Measurements from ENCODE around the gene ELOVL1. TPM values are rescaled to one million over a fixed set of nuclear protein-coding genes. Genes with fewer than 3 reads are reported as not detected.

The ELOVL1 gene
- total RNA-seq, 1 donor from 2014 or later = 93.8 TPM

- no peaks in the 10 kb centered on the region for H3K36me3 ChIP-seq (ENCODE audit: control insufficient read depth, insufficient read depth, low read length)
- no peak for TF ChIP-seq CTCF (IDR thresholded peaks at IDR 0.05; ENCODE audit: insufficient read depth, low read length, poor library complexity, severe bottlenecking)
- no peaks in the 10 kb centered on the region for H3K27me3 ChIP-seq (ENCODE audit: control insufficient read depth, insufficient read depth, low read length)
- no peak for DNase-seq (ENCODE audit: low read depth)
- no peak overlapping the region for H3K4me3 ChIP-seq (ENCODE audit: low read depth, low read length)
Observed at GRCh38 chr1:43395523-43395922, 27.7 kb upstream of the ELOVL1 start.

- Histone ChIP-seq H3K4me3 (ENCODE audit: low read depth, low read length) (no peak overlapping the region), H3K36me3 (ENCODE audit: control insufficient read depth, insufficient read depth, low read length) (no peaks in the 10 kb centered on the region), H3K27me3 (ENCODE audit: control insufficient read depth, insufficient read depth, low read length) (no peaks in the 10 kb centered on the region)
- no peak for TF ChIP-seq CTCF (IDR thresholded peaks at IDR 0.05; ENCODE audit: insufficient read depth, low read length, poor library complexity, severe bottlenecking)
- no peak for DNase-seq (ENCODE audit: low read depth)
Observed at GRCh38 chr1:43392702-43393101, 24.9 kb upstream of the ELOVL1 start.

GRCh38 chr1:43389326-43390313 is 21.8 kb upstream of the ELOVL1 start, which contains the start of the genes MED8 and SZT2:
TSS of gene MED8 (minus strand) at chr1:43389800. CDS start at chr1:43389764, 36 bp downstream.
TSS of gene SZT2 (plus strand) at chr1:43389899. CDS start at chr1:43389969, 70 bp downstream.
- peak; percentile 63 for DNase-seq (ENCODE audit: low read depth)
- no peaks in the 10 kb centered on the region for H3K27me3 ChIP-seq (ENCODE audit: control insufficient read depth, insufficient read depth, low read length)
- peak within 1 kb of the TSS; percentile 81 for H3K4me3 ChIP-seq (ENCODE audit: low read depth, low read length)
- TF ChIP-seq CTCF (IDR thresholded peaks at IDR 0.05; ENCODE audit: insufficient read depth, low read length, poor library complexity, severe bottlenecking) = no peak
- H3K36me3 ChIP-seq (ENCODE audit: control insufficient read depth, insufficient read depth, low read length) = peaks cover 3% of the 10 kb centered on the region

- no peak for DNase-seq (ENCODE audit: low read depth)
- H3K4me3 ChIP-seq (ENCODE audit: low read depth, low read length) = peak overlapping the region; percentile 81
- H3K27me3 ChIP-seq (ENCODE audit: control insufficient read depth, insufficient read depth, low read length) = no peaks in the 10 kb centered on the region
- TF ChIP-seq CTCF (IDR thresholded peaks at IDR 0.05; ENCODE audit: insufficient read depth, low read length, poor library complexity, severe bottlenecking) = no peak
- peaks cover 3% of the 10 kb centered on the region for H3K36me3 ChIP-seq (ENCODE audit: control insufficient read depth, insufficient read depth, low read length)
Observed at GRCh38 chr1:43388613-43389012, 20.8 kb upstream of the ELOVL1 start.

GRCh38 chr1:43387976-43388599 is 20.3 kb upstream of the ELOVL1 start:
- no peak for TF ChIP-seq CTCF (IDR thresholded peaks at IDR 0.05; ENCODE audit: insufficient read depth, low read length, poor library complexity, severe bottlenecking)
- Histone ChIP-seq H3K4me3 (ENCODE audit: low read depth, low read length) (no peak overlapping the region), H3K36me3 (ENCODE audit: control insufficient read depth, insufficient read depth, low read length) (peaks cover 3% of the 10 kb centered on the region), H3K27me3 (ENCODE audit: control insufficient read depth, insufficient read depth, low read length) (no peaks in the 10 kb centered on the region)
- no peak for DNase-seq (ENCODE audit: low read depth)

All from kidney epithelial cell (primary cell).